HepG2 (cell line): ENCODE measurements around the gene MUC13. TPM values are rescaled to one million over a fixed set of nuclear protein-coding genes. Genes with fewer than 3 reads are reported as not detected.

Experiments used
- ATF7-NPFF ChIP-seq: sonication (generic); formaldehyde crosslinking; IDR thresholded peaks from 2 replicates; pipeline ENCODE4 v1.8.1; 2023; ENCODE audit warnings: mild to moderate bottlenecking, low read depth, missing genetic modification reagents, moderate library complexity
- CHD2 ChIP-seq: IDR thresholded peaks from 2 replicates; pipeline ENCODE4 v1.6.1; 2011; ENCODE audit warnings: low read depth, low read length, improper control_type of control experiment
- CREB1 ChIP-seq, 2 experiments: fragments of 450-650 bp in 1 of 2; IDR thresholded peaks; 2 replicates each; pipeline ENCODE4 v1.6.1; 2016 to 2017; ENCODE audit warnings: control low read depth in 1 of 2, mild to moderate bottlenecking in 1 of 2, missing compliant biosample characterization in 1 of 2, missing genetic modification characterization in 1 of 2
- DNMT3B ChIP-seq: conservative IDR thresholded peaks from 2 replicates; pipeline ENCODE4 v1.6.1; 2016; ENCODE audit warnings: missing biosample characterization, control low read depth
- ETV6 ChIP-seq: sonication (generic); formaldehyde crosslinking; conservative IDR thresholded peaks from 2 replicates; pipeline ENCODE4 v1.4.0; 2020; ENCODE audit warnings: missing genetic modification reagents
- FOXP1 ChIP-seq, 2 experiments: fragments of 450-650 bp in 1 of 2; IDR thresholded peaks; 2 replicates each; pipeline ENCODE4 v1.6.1; 2017 to 2018; ENCODE audit warnings: antibody characterized with exemption in 1 of 2
- GTF3A ChIP-seq: sonication (generic); formaldehyde crosslinking; conservative IDR thresholded peaks from 2 replicates; pipeline ENCODE4 v1.4.0; 2020; ENCODE audit warnings: mild to moderate bottlenecking, missing genetic modification reagents
- ISX ChIP-seq: sonication (generic); formaldehyde crosslinking; conservative IDR thresholded peaks from 2 replicates; pipeline ENCODE4 v1.5.0; 2020; ENCODE audit warnings: missing genetic modification reagents
- JDP2 ChIP-seq: sonication (generic); formaldehyde crosslinking; IDR thresholded peaks from 2 replicates; pipeline ENCODE4 v1.8.1; 2022; ENCODE audit warnings: missing genetic modification reagents, borderline replicate concordance
- KDM3A ChIP-seq: IDR thresholded peaks from 2 replicates; pipeline ENCODE4 v1.6.1; 2018; ENCODE audit warnings: low read depth, missing compliant biosample characterization
- NFE2 ChIP-seq: sonication (generic); formaldehyde crosslinking; IDR thresholded peaks from 2 replicates; pipeline ENCODE4 v1.4.0; 2020; ENCODE audit warnings: missing genetic modification reagents
- NR2C2 ChIP-seq: sonication (generic); formaldehyde crosslinking; IDR thresholded peaks from 2 replicates; pipeline ENCODE4 v1.4.0; 2020; ENCODE audit warnings: missing genetic modification reagents, mild to moderate bottlenecking, moderate library complexity, borderline replicate concordance
- PAWR ChIP-seq: sonication (generic); formaldehyde crosslinking; IDR thresholded peaks from 2 replicates; pipeline ENCODE4 v1.4.0; 2020; ENCODE audit warnings: missing genetic modification reagents, mild to moderate bottlenecking, borderline replicate concordance
- PHF20 ChIP-seq: sonication (generic); formaldehyde crosslinking; IDR thresholded peaks from 2 replicates; pipeline ENCODE4 v1.5.0; 2020; ENCODE audit warnings: mild to moderate bottlenecking, missing genetic modification reagents
- SOX6 ChIP-seq, 2 experiments: fragments of 450-650 bp in 1 of 2; sonication (generic) in 1 of 2; formaldehyde crosslinking in 1 of 2; IDR thresholded peaks; 2 replicates each; pipeline versions ENCODE4 v1.4.0 to v1.6.1; 2017 to 2020; ENCODE audit warnings: antibody characterized with exemption in 1 of 2, mild to moderate bottlenecking in 1 of 2, missing genetic modification reagents in 1 of 2
- TCF7 ChIP-seq: sonication (generic); IDR thresholded peaks from 2 replicates; pipeline ENCODE4 v1.6.1; 2016; ENCODE audit warnings: antibody characterized with exemption, low read depth
- THYN1 ChIP-seq: sonication (generic); formaldehyde crosslinking; IDR thresholded peaks from 2 replicates; pipeline ENCODE4 v1.8.1; 2023; ENCODE audit warnings: low read depth, mild to moderate bottlenecking, moderate library complexity, missing genetic modification reagents, borderline replicate concordance
- ZNF292 ChIP-seq: sonication (generic); formaldehyde crosslinking; IDR thresholded peaks from 2 replicates; pipeline ENCODE4 v1.8.1; 2022; ENCODE audit warnings: mild to moderate bottlenecking, low read depth, missing genetic modification reagents, borderline replicate concordance
- ZNF382 ChIP-seq: sonication (generic); formaldehyde crosslinking; IDR thresholded peaks from 2 replicates; pipeline ENCODE4 v1.5.0; 2020; ENCODE audit warnings: missing genetic modification reagents, mild to moderate bottlenecking, borderline replicate concordance
- ZNF44 ChIP-seq: sonication (generic); formaldehyde crosslinking; IDR thresholded peaks from 2 replicates; pipeline ENCODE4 v1.5.1; 2020; ENCODE audit warnings: mild to moderate bottlenecking, missing genetic modification reagents
- ZNF660 ChIP-seq: sonication (generic); formaldehyde crosslinking; IDR thresholded peaks from 2 replicates; pipeline ENCODE4 v1.5.1; 2020; ENCODE audit warnings: mild to moderate bottlenecking, low read depth, missing genetic modification reagents, borderline replicate concordance
- ZNF792 ChIP-seq: IDR thresholded peaks from 2 replicates; pipeline ENCODE4 v1.6.1; 2016
- polyA plus RNA-seq, 8 experiments: library from polyadenylated mRNA; depleted of rRNA in 3 of 8; stranded (reverse) in 7 of 8; unstranded in 1 of 8; fragments of >200 nt; fragmentation: Illumina TruSeq in 4 of 8; extraction: Trizol in 4 of 8; gene quantifications; 2 replicates each; pipeline versions ENCODE4 v1.2.1 to v1.2.3, GENCODE V29; 2011 to 2016; ENCODE audit warnings: low read depth in 4 of 8, missing spikeins in 1 of 8, mixed read lengths in 1 of 8; ENCODE audit not compliant: insufficient read depth in 1 of 8
- total RNA-seq, 5 experiments: library from RNA; depleted of rRNA; stranded (reverse); fragments of >200 nt; fragmentation: Illumina TruSeq; extraction: Trizol; gene quantifications; 2 replicates each; pipeline ENCODE4 v1.2.3, GENCODE V29; 2016; ENCODE audit warnings: low read depth in 1 of 5
- TF ChIP-seq, protein P1 (sequence below): conservative IDR thresholded peaks from 2 replicates; pipeline ENCODE4 v1.6.1; 2018; ENCODE audit warnings: missing genetic modification reagents
- TF ChIP-seq, protein P2 (sequence below): sonication (generic); formaldehyde crosslinking; IDR thresholded peaks from 2 replicates; pipeline ENCODE4 v1.8.1; 2023; ENCODE audit warnings: mild to moderate bottlenecking, missing genetic modification reagents
- TF ChIP-seq, protein P3 (sequence below): sonication (generic); formaldehyde crosslinking; IDR thresholded peaks from 2 replicates; pipeline ENCODE4 v1.4.0; 2020; ENCODE audit warnings: missing genetic modification reagents

MUC13 gene
- total and polyA plus RNA-seq, 2 of the 13 experiments (the other 11 are each of a cell fraction or from before 2014, with no cell fraction given), result 0.04 to 1.2 TPM

DNA sequence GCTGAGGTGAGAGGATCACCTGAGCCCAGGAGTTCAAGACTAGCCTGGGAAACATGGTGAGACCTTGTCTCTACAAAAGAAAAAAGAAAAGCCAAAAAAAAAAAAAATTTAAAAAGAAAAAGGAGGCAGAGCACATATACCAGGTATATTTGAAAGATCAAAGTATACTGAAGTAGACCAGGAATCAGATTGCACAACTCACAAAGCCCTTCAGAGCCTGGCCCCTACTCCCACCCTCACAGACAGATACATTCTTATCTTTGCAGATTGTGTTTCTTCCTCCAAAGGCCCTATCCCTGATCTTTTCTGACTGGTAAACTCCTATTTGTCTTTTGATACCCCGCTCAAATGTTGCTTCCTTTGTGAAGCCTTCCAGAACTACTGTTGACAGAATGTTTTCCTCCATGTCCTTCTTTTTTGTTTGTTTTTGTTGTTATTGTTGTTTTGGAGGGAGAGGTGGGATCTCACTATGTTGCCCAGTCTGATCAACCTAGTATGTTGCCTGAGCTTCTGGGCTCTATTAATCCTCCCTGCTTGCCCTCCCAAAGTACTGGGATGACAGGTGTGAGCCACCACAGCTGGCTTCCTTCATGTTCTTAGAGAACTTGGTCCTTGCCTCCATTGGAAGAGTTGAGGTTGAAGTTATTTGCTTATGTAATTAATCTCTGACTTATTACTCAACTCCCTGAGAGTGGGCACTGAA lies 37.6 kb downstream of the MUC13 start (continued):
- TF ChIP-seq CHD2 (no peak), PAWR (CRISPR knock-in tag) (no peak), KDM3A (CRISPR knock-in tag) (no peak), CREB1 (IDR thresholded peaks at IDR 0.05) (no peak), CREB1 (CRISPR knock-in tag; IDR thresholded peaks at IDR 0.05) (no peak), JDP2 (CRISPR knock-in tag) (no peak), ZNF792 (CRISPR knock-in tag) (no peak), TCF7 (0 out of 2 replicates have a peak, but pooled peaks have one; percentile 39), ZNF292 (CRISPR knock-in tag) (no peak), ETV6 (no peak), FOXP1 (IDR thresholded peaks at IDR 0.05) (no peak), FOXP1 (CRISPR knock-in tag; IDR thresholded peaks at IDR 0.05) (0 out of 2 replicates have a peak, but pooled peaks have one; percentile 30), ISX (CRISPR knock-in tag) (no peak), THYN1 (no peak), NFE2 (CRISPR knock-in tag) (no peak), ZNF44 (CRISPR knock-in tag) (no peak), PHF20 (CRISPR knock-in tag) (no peak), ATF7-NPFF (CRISPR knock-in tag) (no peak), DNMT3B (no peak), ZNF382 (CRISPR knock-in tag) (no peak), GTF3A (no peak), ZNF660 (CRISPR knock-in tag) (no peak), NR2C2 (CRISPR knock-in tag) (no peak), SOX6 (IDR thresholded peaks at IDR 0.05) (no peak), SOX6 (CRISPR knock-in tag; IDR thresholded peaks at IDR 0.05) (0 out of 2 replicates have a peak, but pooled peaks have one; percentile 30)
- TF ChIP-seq, protein P1, sequence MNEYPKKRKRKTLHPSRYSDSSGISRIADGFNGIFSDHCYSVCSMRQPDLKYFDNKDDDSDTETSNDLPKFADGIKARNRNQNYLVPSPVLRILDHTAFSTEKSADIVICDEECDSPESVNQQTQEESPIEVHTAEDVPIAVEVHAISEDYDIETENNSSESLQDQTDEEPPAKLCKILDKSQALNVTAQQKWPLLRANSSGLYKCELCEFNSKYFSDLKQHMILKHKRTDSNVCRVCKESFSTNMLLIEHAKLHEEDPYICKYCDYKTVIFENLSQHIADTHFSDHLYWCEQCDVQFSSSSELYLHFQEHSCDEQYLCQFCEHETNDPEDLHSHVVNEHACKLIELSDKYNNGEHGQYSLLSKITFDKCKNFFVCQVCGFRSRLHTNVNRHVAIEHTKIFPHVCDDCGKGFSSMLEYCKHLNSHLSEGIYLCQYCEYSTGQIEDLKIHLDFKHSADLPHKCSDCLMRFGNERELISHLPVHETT, result no peak
- TF ChIP-seq, protein P2, sequence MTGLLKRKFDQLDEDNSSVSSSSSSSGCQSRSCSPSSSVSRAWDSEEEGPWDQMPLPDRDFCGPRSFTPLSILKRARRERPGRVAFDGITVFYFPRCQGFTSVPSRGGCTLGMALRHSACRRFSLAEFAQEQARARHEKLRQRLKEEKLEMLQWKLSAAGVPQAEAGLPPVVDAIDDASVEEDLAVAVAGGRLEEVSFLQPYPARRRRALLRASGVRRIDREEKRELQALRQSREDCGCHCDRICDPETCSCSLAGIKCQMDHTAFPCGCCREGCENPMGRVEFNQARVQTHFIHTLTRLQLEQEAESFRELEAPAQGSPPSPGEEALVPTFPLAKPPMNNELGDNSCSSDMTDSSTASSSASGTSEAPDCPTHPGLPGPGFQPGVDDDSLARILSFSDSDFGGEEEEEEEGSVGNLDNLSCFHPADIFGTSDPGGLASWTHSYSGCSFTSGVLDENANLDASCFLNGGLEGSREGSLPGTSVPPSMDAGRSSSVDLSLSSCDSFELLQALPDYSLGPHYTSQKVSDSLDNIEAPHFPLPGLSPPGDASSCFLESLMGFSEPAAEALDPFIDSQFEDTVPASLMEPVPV (CRISPR knock-in tag), result no peak
- TF ChIP-seq, protein P3, sequence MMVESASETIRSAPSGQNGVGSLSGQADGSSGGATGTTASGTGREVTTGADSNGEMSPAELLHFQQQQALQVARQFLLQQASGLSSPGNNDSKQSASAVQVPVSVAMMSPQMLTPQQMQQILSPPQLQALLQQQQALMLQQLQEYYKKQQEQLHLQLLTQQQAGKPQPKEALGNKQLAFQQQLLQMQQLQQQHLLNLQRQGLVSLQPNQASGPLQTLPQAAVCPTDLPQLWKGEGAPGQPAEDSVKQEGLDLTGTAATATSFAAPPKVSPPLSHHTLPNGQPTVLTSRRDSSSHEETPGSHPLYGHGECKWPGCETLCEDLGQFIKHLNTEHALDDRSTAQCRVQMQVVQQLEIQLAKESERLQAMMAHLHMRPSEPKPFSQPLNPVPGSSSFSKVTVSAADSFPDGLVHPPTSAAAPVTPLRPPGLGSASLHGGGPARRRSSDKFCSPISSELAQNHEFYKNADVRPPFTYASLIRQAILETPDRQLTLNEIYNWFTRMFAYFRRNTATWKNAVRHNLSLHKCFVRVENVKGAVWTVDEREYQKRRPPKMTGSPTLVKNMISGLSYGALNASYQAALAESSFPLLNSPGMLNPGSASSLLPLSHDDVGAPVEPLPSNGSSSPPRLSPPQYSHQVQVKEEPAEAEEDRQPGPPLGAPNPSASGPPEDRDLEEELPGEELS (CRISPR knock-in tag), result peak; percentile 52
